HG03097 (cell line): ENCODE measurements around the gene UPK2.
"Not testable (repeated sequence)": the region's sequence is repeated elsewhere in the genome, so short reads cannot be mapped to it uniquely, and the experiment has no call there.

Experiments
- ATAC-seq: cut with Tn5 transposase; IDR thresholded peaks from one replicate; pipeline ENCODE4 v1.9.1; 2021; ENCODE audit not compliant: unreplicated experiment, low FRiP score

The UPK2 gene

GRCh38 chr11:118935376-118935775 lies 20.7 kb upstream of the UPK2 start:
- ATAC-seq, result no peak

- ATAC-seq, result no peak
Observed at GRCh38 chr11:118938491-118939403, 17.4 kb upstream of the UPK2 start.

GRCh38 chr11:118939404-118939915 lies 16.6 kb upstream of the UPK2 start:
- ATAC-seq, result no peak

- no peak for ATAC-seq
Observed at GRCh38 chr11:118939953-118940598, 16.0 kb upstream of the UPK2 start.

GRCh38 chr11:118947091-118947490 lies 9.0 kb upstream of the UPK2 start:
- ATAC-seq, result no peak

- ATAC-seq, result no peak
Observed at GRCh38 chr11:118948000-118948399, 8.1 kb upstream of the UPK2 start.

- ATAC-seq, result no peak
Observed at GRCh38 chr11:118953265-118953664, 2.8 kb upstream of the UPK2 start.

GRCh38 chr11:118953976-118954375 lies 2.1 kb upstream of the UPK2 start:
- ATAC-seq, result not testable (repeated sequence)

- no peak for ATAC-seq
Observed at GRCh38 chr11:118956847-118957469, 860 bp downstream of the UPK2 start.

- ATAC-seq, result no peak
Observed at GRCh38 chr11:118957549-118957948, 1.5 kb downstream of the UPK2 start.

GRCh38 chr11:118957968-118958367 lies 1.9 kb downstream of the UPK2 start:
- ATAC-seq, result no peak

GRCh38 chr11:118958577-118958976 lies 2.5 kb downstream of the UPK2 start:
- ATAC-seq, result no peak

- no peak for ATAC-seq
Observed at GRCh38 chr11:118961189-118961588, 5.1 kb downstream of the UPK2 start.

- ATAC-seq, result no peak
Observed at GRCh38 chr11:118961591-118961990, 5.5 kb downstream of the UPK2 start.

GRCh38 chr11:118969508-118969907 lies 13.4 kb downstream of the UPK2 start:
- ATAC-seq, result not testable (repeated sequence)

- ATAC-seq, result no peak
Observed at GRCh38 chr11:118971646-118972045, 15.5 kb downstream of the UPK2 start, which contains the start of gene FOXR1. Gene FOXR1 (plus strand): TSS chr11:118971761. CDS start chr11:118971932, 171 bp downstream.

- no peak for ATAC-seq
Observed at GRCh38 chr11:118973985-118974384, 17.9 kb downstream of the UPK2 start.

GRCh38 chr11:118975771-118976709 lies 19.9 kb downstream of the UPK2 start:
- no peak for ATAC-seq

GRCh38 chr11:118979434-118979833 lies 23.3 kb downstream of the UPK2 start:
- no peak for ATAC-seq
